Measurements from ENCODE around the gene DOCK1.

The DOCK1 gene

DNA sequence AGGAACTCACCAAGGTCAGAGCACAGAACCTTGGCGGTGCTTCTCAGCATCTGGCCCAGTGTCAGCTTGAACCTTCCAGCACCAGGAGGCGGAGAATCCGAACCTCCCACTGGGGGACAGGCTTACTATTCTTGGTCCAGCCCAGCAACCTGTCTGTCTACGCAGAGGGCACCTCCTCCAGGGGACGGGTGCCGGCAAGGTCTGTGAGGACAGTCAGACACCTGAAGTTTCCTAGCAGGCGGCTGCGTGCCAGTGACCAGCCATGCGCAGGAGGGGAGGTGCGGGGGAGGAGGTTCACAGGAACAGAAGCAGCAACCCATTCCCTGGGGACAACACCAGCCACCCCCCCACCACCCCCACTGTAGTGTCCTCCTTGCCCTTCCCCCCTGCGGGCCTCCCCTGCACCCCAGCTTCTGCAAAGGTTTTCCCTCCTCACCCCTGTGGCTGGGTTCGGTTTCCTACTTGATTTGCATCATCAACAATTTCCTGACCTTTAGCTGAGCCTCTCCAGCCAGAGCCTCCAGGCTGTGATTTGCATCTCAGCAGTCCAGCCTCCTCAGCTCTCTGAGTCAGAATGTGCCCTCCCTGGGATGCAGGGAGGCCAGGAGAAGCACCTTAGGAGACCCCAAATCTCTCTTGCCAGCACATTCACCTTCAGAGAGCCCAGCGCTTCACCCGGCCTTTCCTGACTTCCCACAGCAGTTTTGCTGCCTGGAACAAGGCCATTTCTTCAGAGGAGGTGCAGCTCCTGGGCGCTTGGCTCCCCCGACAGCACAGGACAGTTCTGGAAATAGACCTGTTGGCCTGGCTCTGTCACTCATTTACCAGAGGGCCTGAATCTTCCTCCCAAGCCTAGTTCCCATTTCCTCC lies 536.4 kb downstream of the DOCK1 start:
- no peak overlapping the region for H3K4me3 ChIP-seq (ENCODE audit: low read depth, low read length)
- H3K4me1 ChIP-seq (ENCODE audit: control insufficient read depth, insufficient read depth, low read length, unreplicated experiment): no peaks in the 10 kb centered on the region
- H3K27me3 ChIP-seq (ENCODE audit: insufficient read depth, low read length): no peaks in the 10 kb centered on the region
- no peaks in the 10 kb centered on the region for H3K36me3 ChIP-seq (ENCODE audit: insufficient read depth, low read length)
- H2AFZ ChIP-seq (ENCODE audit: low read length, unreplicated experiment): no peak overlapping the region
- no peaks in the 10 kb centered on the region for H3K79me2 ChIP-seq (ENCODE audit: control insufficient read depth, insufficient read depth, low read length, unreplicated experiment)
- H3K27ac ChIP-seq (ENCODE audit: low read depth, low read length): no peak overlapping the region

DNA sequence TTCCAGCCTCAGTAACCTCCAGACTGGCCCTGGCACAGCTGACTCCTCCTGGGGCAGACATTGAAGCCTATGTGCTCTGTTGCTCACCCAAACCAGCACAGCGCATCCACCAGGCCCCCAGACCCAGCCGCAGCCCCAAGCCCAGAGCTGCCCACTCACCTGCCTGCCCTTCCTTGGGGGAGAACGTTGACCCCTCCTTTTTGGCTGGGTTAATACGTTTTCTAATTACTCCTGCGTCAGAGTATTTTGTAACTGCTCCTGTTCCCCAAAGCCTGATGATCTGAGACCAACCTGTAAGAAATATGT lies 536.9 kb downstream of the DOCK1 start:
- Histone ChIP-seq H3K79me2 (ENCODE audit: control insufficient read depth, insufficient read depth, low read length, unreplicated experiment) (no peaks in the 10 kb centered on the region), H3K36me3 (ENCODE audit: insufficient read depth, low read length) (no peaks in the 10 kb centered on the region), H3K4me1 (ENCODE audit: control insufficient read depth, insufficient read depth, low read length, unreplicated experiment) (no peaks in the 10 kb centered on the region), H3K27me3 (ENCODE audit: insufficient read depth, low read length) (no peaks in the 10 kb centered on the region), H3K27ac (ENCODE audit: low read depth, low read length) (no peak overlapping the region), H3K4me3 (ENCODE audit: low read depth, low read length) (no peak overlapping the region), H2AFZ (ENCODE audit: low read length, unreplicated experiment) (no peak overlapping the region)

DNA sequence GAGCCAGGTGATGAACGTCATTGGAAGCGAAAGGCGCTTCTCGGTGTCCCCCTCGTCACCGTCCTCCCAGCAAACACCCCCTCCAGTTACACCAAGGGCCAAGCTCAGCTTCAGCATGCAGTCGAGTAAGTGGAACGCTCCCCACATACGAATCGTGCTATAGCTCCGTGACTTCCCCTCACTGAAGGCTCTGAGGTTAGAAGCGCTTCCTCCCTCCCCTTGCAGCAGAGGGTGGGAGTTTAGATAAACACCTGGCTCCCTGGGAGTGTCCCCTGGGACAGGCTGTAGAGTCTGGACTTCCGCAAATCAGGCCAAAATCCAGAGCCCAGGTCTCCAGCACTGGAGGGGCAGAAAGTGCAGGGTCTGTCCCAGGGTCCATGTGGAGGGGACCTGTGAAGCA lies 538.9 kb downstream of the DOCK1 start:
- H3K36me3 ChIP-seq (ENCODE audit: insufficient read depth, low read length): no peaks in the 10 kb centered on the region
- H3K4me1 ChIP-seq (ENCODE audit: control insufficient read depth, insufficient read depth, low read length, unreplicated experiment): no peaks in the 10 kb centered on the region
- H2AFZ ChIP-seq (ENCODE audit: low read length, unreplicated experiment): no peak overlapping the region
- no peaks in the 10 kb centered on the region for H3K79me2 ChIP-seq (ENCODE audit: control insufficient read depth, insufficient read depth, low read length, unreplicated experiment)
- no peak overlapping the region for H3K27ac ChIP-seq (ENCODE audit: low read depth, low read length)
- H3K27me3 ChIP-seq (ENCODE audit: insufficient read depth, low read length): no peaks in the 10 kb centered on the region
- H3K4me3 ChIP-seq (ENCODE audit: low read depth, low read length): no peak overlapping the region

DNA sequence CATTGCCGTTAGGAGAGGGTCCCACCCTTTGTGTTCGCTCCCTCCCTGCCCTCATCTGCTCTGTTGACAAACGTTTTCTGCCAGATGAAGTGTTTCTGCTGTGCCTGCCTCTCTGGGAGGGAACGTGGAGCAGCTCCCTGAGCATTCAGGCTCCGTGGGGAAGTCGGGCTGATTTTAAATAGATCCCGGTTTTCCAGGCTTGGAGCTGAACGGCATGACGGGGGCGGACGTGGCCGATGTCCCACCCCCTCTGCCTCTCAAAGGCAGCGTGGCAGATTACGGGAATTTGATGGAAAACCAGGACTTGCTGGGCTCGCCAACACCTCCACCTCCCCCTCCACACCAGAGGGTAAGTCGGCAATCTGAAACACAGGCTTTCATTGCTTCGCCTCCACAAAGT lies 542.0 kb downstream of the DOCK1 start:
- no peak overlapping the region for H3K27ac ChIP-seq (ENCODE audit: low read depth, low read length)
- H3K4me3 ChIP-seq (ENCODE audit: low read depth, low read length): no peak overlapping the region
- H3K4me1 ChIP-seq (ENCODE audit: control insufficient read depth, insufficient read depth, low read length, unreplicated experiment): no peaks in the 10 kb centered on the region
- no peaks in the 10 kb centered on the region for H3K36me3 ChIP-seq (ENCODE audit: insufficient read depth, low read length)
- H3K79me2 ChIP-seq (ENCODE audit: control insufficient read depth, insufficient read depth, low read length, unreplicated experiment): no peaks in the 10 kb centered on the region
- H3K27me3 ChIP-seq (ENCODE audit: insufficient read depth, low read length): no peaks in the 10 kb centered on the region
- H2AFZ ChIP-seq (ENCODE audit: low read length, unreplicated experiment): no peak overlapping the region

DNA sequence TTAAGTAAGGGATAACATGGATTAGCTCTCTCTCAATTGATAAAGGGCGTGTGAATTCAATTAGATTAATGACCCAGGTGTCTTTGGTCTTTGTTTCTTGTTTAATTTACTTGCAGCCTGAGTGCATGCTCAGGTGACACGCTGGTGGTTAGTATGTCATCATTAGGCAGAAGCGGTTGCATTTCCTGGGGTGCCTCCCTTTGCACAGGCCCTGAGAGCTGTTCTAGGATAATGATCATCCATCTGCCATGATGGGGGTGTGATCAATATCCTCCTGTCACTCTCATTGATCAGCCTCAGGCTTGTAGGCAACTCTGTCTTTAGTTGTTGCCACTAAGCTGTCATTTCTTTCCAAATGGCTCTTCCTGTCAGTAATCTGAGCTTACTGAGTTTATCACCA lies 544.3 kb downstream of the DOCK1 start:
- H3K4me1 ChIP-seq (ENCODE audit: control insufficient read depth, insufficient read depth, low read length, unreplicated experiment): no peaks in the 10 kb centered on the region
- no peaks in the 10 kb centered on the region for H3K36me3 ChIP-seq (ENCODE audit: insufficient read depth, low read length)
- H3K27ac ChIP-seq (ENCODE audit: low read depth, low read length): no peak overlapping the region
- H2AFZ ChIP-seq (ENCODE audit: low read length, unreplicated experiment): no peak overlapping the region
- no peak overlapping the region for H3K4me3 ChIP-seq (ENCODE audit: low read depth, low read length)
- H3K79me2 ChIP-seq (ENCODE audit: control insufficient read depth, insufficient read depth, low read length, unreplicated experiment): no peaks in the 10 kb centered on the region
- no peaks in the 10 kb centered on the region for H3K27me3 ChIP-seq (ENCODE audit: insufficient read depth, low read length)

DNA sequence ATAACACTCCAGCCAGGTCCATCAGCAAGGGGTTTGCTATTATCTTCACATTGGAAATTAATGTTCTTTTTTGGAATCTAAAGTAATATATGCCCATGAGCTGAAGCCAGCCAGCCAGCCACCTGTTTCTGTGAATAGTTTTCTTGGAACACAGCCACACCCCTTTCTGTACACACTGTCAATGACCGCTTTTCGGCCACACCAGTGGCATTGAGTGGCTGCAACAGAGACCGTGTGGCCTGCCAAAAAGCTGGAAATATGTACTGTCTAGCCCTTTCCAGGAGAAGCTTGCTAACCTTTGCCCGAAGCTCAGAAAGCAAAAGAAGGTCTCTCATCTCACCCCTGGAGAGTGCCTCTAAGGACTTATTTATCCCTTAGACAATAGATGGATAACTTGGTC lies 545.4 kb downstream of the DOCK1 start:
- H3K4me1 ChIP-seq (ENCODE audit: control insufficient read depth, insufficient read depth, low read length, unreplicated experiment): no peaks in the 10 kb centered on the region
- H3K4me3 ChIP-seq (ENCODE audit: low read depth, low read length): no peak overlapping the region
- H2AFZ ChIP-seq (ENCODE audit: low read length, unreplicated experiment): no peak overlapping the region
- H3K27me3 ChIP-seq (ENCODE audit: insufficient read depth, low read length): no peaks in the 10 kb centered on the region
- H3K27ac ChIP-seq (ENCODE audit: low read depth, low read length): no peak overlapping the region
- H3K36me3 ChIP-seq (ENCODE audit: insufficient read depth, low read length): no peaks in the 10 kb centered on the region
- no peaks in the 10 kb centered on the region for H3K79me2 ChIP-seq (ENCODE audit: control insufficient read depth, insufficient read depth, low read length, unreplicated experiment)

DNA sequence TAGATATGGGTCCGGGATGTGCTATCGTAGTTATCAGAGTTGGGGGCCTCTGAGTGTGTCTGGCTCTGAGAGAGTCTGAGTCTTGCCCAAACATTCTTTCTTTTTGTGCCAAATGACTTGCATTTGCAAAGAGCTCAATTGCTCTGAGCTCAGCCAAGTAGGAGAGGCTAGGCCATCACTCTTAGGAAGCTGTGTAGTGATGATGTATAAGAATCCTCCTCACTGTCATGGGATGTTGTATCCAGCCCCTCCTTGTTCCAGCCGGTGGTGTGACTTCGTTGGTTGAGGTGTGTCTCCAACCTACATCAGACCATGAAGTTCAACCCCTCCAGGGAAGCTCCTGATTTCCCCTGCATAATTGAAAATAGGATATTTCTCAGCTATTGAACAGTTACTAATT lies 546.4 kb downstream of the DOCK1 start:
- Histone ChIP-seq H3K4me1 (ENCODE audit: control insufficient read depth, insufficient read depth, low read length, unreplicated experiment) (no peaks in the 10 kb centered on the region), H3K27ac (ENCODE audit: low read depth, low read length) (no peak overlapping the region), H3K27me3 (ENCODE audit: insufficient read depth, low read length) (no peaks in the 10 kb centered on the region), H3K79me2 (ENCODE audit: control insufficient read depth, insufficient read depth, low read length, unreplicated experiment) (no peaks in the 10 kb centered on the region), H3K36me3 (ENCODE audit: insufficient read depth, low read length) (no peaks in the 10 kb centered on the region), H2AFZ (ENCODE audit: low read length, unreplicated experiment) (no peak overlapping the region), H3K4me3 (ENCODE audit: low read depth, low read length) (no peak overlapping the region)

DNA sequence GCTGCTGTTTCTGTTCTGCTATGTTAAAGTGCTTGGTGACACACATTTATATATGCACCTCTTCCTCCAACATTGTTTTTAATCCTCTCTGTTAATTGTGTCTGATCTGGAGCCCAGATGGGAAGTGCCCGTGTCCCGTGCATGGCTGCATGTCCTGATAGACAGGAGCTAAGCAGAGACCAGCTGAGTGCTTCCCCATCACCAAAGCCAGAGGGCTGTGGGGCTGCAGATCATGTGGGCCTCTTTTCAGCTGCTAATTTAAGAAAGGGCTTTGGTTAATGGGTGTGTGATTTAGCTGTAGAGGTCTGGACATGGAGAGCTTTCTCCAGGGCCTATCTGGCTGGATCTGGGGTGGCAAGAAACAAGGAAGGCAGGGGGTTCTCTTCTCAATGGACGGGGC lies 547.3 kb downstream of the DOCK1 start:
- Histone ChIP-seq H3K4me1 (ENCODE audit: control insufficient read depth, insufficient read depth, low read length, unreplicated experiment) (no peaks in the 10 kb centered on the region), H2AFZ (ENCODE audit: low read length, unreplicated experiment) (no peak overlapping the region), H3K27me3 (ENCODE audit: insufficient read depth, low read length) (no peaks in the 10 kb centered on the region), H3K36me3 (ENCODE audit: insufficient read depth, low read length) (no peaks in the 10 kb centered on the region), H3K79me2 (ENCODE audit: control insufficient read depth, insufficient read depth, low read length, unreplicated experiment) (no peaks in the 10 kb centered on the region), H3K27ac (ENCODE audit: low read depth, low read length) (no peak overlapping the region), H3K4me3 (ENCODE audit: low read depth, low read length) (no peak overlapping the region)

DNA sequence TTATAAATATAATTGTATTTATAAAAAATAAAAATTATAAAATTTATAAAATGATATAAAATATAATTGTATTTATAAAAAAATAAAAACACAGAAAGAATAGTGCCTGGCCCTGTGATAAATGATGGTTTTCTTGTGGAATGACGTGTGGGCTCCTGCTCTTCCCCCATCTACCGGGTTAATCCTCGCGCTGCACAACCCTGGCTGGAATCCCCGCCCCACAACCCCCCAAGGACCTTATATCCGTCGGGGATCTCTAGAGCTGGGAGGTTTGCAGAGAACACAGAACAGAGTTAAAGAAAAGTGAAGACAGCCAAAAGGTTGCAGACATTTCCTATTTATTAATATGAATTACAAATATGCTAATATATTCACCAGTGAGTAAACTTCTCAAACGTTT lies 548.5 kb downstream of the DOCK1 start:
- Histone ChIP-seq H3K79me2 (ENCODE audit: control insufficient read depth, insufficient read depth, low read length, unreplicated experiment) (no peaks in the 10 kb centered on the region), H3K4me1 (ENCODE audit: control insufficient read depth, insufficient read depth, low read length, unreplicated experiment) (no peaks in the 10 kb centered on the region)

DNA sequence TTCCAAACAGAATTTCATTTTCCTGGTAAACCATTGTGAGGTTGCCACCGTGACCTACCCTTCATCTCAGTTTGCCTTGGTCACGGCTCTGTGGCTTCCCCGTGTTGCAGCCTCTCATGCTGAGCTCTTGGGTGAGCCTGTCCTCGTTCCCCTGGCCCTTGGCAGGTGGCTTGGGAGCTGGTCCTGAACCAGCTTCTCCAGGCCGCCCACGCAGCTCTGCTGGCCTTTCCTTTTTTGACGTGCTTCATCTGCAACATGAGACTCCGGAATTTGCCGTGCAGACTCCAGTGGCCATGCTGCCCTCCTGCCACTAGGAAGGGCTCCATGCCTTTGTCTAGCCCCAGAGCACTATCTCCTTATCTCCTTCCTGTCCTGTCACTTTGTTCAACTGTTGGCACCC lies 550.9 kb downstream of the DOCK1 start:
- Histone ChIP-seq H3K4me3 (ENCODE audit: low read depth, low read length) (no peak overlapping the region), H2AFZ (ENCODE audit: low read length, unreplicated experiment) (no peak overlapping the region), H3K27me3 (ENCODE audit: insufficient read depth, low read length) (no peaks in the 10 kb centered on the region), H3K4me1 (ENCODE audit: control insufficient read depth, insufficient read depth, low read length, unreplicated experiment) (no peaks in the 10 kb centered on the region), H3K36me3 (ENCODE audit: insufficient read depth, low read length) (no peaks in the 10 kb centered on the region), H3K79me2 (ENCODE audit: control insufficient read depth, insufficient read depth, low read length, unreplicated experiment) (no peaks in the 10 kb centered on the region), H3K27ac (ENCODE audit: low read depth, low read length) (no peak overlapping the region)

More for the DNA sequence above, 548.5 kb downstream of the DOCK1 start:
- H3K4me3 ChIP-seq (ENCODE audit: low read depth, low read length): no peak overlapping the region
- H3K27me3 ChIP-seq (ENCODE audit: insufficient read depth, low read length): no peaks in the 10 kb centered on the region
- H2AFZ ChIP-seq (ENCODE audit: low read length, unreplicated experiment): no peak overlapping the region
- H3K36me3 ChIP-seq (ENCODE audit: insufficient read depth, low read length): no peaks in the 10 kb centered on the region
- H3K27ac ChIP-seq (ENCODE audit: low read depth, low read length): no peak overlapping the region

DNA sequence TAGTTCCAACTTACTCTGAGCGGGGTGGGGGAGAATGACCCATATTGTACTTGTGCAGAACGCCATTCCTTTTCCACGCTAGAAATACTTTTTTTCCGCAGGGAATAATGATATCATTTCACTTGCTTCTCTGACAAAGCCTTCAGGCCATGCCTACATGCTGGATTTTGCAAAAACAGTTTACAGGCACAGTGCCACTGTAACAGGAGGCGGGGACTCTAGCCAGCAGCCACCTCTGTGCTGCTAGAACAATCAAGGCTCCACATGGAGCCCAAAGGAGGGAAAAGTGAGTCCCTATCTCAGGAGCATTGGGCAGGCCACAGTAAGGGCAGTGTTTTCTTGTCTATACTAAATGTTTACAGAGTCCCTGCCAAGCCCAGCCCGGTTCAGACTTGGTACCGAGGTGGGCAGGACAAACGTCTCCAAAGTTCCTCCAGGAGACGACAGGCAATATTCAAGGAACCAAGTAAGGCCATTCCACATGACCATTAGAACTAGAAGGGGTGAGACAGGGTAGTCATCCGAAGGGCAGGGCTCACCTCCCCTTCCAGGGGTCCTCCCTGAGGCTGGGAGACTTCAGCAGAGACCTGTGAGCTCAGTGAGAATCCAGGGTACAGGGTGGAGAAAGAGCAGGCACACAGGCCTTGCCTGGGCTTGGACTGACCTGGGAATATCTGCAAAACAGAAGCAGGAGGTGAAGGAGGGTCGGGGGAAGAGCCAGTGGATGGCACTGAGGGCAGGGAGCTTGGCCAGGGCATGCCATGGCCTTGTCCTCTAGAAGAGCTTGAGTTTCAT lies 553.0 kb downstream of the DOCK1 start:
- H3K27me3 ChIP-seq (ENCODE audit: insufficient read depth, low read length): no peaks in the 10 kb centered on the region
- H3K27ac ChIP-seq (ENCODE audit: low read depth, low read length): no peak overlapping the region
- H3K79me2 ChIP-seq (ENCODE audit: control insufficient read depth, insufficient read depth, low read length, unreplicated experiment): no peaks in the 10 kb centered on the region
- no peak overlapping the region for H2AFZ ChIP-seq (ENCODE audit: low read length, unreplicated experiment)
- no peak overlapping the region for H3K4me3 ChIP-seq (ENCODE audit: low read depth, low read length)
- H3K4me1 ChIP-seq (ENCODE audit: control insufficient read depth, insufficient read depth, low read length, unreplicated experiment): no peaks in the 10 kb centered on the region
- H3K36me3 ChIP-seq (ENCODE audit: insufficient read depth, low read length): no peaks in the 10 kb centered on the region

All from ACC112 (cell line).